CD1c-positive myeloid dendritic cell (primary cell): Measurements from ENCODE around the gene TANK.
"Not testable (repeated sequence)": the region's sequence is repeated elsewhere in the genome, so short reads cannot be mapped to it uniquely, and the experiment has no call there.

Experiments used
- DNase-seq: peaks from one replicate; pipeline ENCODE4 v3.0.0-alpha.2; 2016; ENCODE audit errors: extremely low spot score

TANK gene, protein sequence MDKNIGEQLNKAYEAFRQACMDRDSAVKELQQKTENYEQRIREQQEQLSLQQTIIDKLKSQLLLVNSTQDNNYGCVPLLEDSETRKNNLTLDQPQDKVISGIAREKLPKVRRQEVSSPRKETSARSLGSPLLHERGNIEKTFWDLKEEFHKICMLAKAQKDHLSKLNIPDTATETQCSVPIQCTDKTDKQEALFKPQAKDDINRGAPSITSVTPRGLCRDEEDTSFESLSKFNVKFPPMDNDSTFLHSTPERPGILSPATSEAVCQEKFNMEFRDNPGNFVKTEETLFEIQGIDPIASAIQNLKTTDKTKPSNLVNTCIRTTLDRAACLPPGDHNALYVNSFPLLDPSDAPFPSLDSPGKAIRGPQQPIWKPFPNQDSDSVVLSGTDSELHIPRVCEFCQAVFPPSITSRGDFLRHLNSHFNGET

DNA sequence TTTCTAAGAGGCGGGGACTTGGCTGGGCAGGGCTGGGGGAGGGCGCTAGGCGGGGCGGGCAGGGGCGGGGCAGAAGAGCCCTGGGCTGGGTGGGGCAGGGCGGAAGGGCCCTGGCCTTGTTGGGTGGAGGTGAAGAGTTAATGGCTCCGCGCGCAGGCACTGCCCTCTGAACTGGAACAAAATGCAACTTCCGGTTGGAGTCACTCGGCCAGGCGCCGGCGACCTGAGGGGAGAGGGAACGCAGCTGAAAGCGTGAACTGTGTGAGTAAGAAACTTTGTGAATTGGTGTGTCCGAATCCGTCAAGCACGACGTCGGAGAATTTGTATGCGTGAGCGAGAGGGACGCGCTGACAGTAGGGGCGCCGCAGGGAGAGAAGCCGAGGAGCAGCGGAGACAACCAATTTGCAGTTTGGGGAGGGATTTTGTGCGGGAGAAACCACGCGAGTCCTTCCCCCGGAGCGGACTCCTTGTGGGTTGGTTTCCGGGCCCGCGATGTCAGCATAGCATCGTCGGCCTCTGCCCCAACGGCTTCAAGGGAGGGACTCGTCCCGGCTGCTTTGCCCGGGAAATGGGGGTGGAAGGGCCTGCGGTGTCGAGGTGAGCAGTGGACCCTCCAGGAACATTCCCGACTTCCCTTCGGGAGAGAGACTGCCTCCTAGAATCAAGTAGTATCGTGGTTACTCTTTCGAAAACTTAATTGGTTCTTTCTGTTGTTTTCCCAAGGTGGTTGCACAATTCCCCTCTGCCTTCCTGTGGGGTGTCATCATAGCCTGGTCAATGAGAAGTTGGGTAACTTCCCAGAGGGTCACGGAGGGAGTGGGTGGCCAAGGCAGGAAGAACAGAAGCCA, at the start of gene TANK:
TSS of gene TANK (plus strand) at position 203 of the 848 bp plus-strand sequence. CDS start 19,235 bp downstream, outside the sequence.
- peak; percentile 98 for DNase-seq

DNA sequence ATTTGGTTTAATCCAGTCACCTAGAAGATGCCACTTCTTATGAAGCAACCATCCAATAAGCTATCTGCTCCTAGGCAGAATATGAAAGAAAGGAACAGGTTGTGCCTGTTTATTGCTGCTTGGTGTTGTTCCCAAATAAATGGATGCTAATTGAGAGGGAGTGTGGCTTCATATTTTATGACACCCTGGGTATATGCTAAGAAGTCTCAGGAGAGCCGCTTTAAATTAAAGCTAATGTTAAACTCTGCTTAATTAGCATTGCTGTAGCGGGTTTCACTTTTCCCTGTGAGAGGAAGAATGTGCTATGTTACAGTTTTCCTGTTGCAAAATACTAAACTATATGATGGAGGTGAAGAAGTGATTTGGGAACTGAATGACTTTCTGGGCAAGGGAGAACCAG, 48.7 kb upstream of the TANK start:
- DNase-seq: no peak

DNA sequence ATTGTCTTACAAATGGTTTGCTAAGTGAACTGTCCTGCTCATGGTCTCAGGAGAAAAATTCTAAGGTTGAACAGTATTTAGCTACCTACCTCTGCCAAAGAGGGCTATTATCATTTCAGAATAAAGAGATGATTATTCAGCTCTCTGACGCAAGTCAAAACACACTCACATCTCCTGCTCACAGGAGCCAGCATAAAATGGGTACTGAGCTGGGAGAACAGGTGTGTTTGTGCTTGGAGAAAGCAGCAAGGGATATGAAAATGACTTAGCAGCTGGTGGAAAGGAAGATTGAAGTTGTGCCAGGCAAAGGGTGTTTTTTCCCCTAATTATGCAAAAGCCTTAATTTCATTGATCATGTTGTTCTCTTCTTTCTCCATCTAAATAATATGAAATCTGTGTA, 47.3 kb upstream of the TANK start:
- no peak for DNase-seq

DNA sequence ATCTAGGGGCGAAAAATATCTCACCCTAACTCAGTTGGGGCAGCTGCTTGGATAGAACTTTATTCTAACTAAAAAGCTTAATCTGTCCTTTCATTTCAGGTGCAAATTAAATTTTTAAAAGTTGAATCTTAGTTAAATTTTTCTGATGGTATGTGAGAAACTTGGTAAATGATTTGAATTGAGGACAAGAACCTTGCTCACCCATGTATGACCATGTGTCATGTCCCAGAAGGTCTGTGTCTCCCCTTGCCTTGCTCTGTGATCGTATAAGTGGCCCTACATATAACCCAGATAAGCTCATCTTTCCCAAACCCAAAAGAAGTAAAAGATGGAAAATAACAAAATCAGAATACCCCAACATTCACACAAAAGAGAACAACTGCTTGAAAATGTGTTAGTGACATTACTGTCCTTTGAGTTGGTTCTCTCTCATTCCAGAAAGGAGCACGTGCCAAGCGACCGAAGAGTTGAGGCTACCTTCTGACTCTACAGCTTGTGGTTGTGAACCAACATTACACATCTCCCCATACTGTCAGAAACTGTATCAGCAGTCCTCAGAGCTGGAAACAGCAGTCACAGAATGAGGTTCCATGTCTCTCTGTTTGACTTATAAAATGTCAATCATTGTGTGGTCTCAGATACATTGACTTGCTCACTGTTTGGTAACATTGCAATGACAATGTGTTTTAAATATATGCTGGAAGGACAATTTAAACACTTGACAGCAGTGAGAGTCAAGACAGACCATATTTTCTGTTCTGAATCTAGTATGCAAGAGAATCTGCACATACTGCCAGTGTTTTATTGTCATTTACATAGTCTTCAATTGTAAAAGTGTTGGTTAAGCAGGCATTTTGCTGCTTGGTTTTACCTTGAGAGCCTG, 46.3 kb upstream of the TANK start:
- no peak for DNase-seq

DNA sequence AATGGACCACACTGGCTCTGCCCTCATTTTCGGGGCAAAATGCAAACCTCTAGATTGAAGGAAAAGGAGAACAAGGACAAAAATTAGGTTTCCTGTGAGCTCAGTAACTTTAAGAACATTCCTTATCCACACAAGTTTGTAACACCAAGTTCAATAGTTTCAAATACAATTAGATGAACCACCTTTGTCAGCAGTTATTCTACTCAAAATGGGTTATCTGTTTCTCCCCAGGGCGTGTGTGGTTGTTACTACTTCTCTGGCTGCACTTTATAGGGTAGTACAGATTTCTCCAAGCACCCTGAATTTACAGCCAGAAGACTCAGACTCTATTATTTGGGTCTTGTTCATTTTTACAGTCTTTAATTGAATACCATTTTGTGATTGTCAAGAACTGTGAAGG, 45.0 kb upstream of the TANK start:
- DNase-seq: no peak

DNA sequence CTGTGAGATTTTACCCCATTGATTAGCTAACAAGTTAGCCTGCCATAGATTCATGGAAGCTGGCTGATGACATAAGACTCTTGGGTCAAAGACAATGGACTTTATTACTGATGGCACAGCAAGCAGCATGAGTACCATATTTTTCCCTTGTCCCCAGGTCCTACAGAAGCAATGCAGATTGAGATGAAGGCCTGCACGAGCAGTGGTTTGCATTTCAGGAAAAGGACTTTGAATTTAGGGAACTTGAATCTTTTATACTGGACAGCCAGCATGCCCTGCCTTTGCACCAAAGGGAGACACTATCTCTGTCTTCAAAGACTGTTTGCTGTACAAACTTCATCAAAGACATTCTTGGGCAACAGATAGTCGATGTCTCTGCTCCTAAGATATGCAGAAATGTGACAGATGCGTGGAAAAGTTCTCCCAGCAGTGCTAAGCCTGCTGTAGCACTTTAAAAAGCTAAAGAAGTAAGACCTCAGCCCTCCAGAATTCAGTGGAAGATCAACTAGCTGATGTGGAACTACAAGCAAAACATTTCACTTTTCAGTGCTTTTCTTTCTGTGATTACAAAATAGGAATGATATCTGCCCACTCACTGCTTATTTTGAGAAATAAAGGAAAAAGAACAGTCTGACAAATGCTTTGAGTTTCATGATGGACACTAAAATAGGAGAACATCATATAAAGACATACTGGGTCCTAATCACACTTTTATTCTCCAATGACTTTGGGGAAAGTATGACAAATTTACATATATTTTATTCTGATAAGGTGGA, 44.4 kb upstream of the TANK start:
- peak; percentile 26 for DNase-seq

DNA sequence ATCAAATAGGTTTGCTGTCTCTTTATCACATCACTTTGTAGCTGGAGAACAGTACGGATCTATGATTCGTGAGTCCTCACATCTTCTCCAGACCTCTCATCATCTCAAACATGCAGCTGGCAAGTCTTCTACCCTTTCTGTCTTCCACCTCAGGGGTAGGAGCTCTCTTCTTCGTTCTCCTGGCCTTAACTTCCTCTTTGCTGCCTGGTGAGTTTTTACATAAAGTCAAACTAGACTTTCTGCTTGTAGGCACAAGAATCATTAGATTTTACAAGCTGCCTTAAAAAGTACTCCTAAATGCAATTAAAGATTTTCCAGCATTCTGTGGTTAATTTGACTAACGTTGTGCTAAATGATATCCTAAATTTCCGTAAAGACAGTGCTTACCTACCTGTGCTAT, 43.7 kb upstream of the TANK start:
- DNase-seq: peak; percentile 27

DNA sequence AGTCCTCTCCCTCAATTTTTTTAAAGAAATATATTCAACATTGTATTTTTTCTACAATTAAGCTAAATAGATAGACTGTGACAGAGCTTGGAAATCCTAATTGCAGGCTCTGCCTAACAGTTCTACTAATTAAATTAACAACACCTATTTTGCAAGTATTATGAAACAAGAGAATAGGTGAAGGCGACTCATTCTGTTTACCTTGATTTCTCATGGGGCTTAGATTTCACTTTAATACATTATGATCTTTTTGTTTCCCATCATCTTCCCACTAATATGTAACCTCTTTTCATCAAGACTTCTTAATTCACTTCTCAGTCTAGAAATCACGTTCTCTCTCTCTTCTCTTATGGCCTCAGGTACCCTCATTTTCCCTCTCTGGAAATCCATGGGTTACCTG, 42.7 kb upstream of the TANK start:
- no peak for DNase-seq

DNA sequence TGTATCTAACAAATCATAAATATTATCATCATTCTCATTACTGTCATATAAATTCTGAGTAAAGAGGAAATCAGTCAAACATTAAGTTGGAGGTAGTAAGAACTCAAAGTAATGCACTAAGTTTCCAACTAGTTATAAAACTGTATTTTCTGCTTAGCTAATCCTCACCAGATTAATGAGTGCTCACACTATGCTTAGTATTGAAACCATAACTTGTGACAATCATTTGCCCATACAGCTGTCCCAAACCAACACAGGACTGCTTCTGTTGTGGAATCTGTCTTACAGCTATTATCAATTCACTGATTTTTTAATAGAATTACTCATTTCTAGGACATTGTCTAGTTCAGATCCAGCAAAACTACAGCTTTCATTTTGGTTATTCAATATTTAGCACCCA, 41.5 kb upstream of the TANK start:
- no peak for DNase-seq

DNA sequence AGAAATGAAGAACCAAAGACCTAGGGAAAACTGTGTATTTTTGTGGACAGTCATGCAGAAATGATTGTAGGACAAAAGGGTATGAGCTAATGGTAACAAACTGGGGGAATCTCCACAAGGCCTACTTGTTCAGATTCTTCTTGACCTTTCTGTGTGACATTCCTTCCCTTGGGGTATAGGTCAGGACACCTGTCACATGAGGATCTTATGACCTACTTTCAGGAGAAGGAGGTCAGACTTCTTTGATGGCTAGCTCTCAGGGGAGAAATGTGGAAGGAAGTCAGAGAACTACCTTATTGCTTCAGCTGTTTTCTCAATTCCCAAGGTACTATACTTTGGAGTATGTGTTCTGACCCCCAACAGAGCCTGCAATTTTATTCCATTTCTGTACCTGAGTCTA, 40.7 kb upstream of the TANK start:
- no peak for DNase-seq

DNA sequence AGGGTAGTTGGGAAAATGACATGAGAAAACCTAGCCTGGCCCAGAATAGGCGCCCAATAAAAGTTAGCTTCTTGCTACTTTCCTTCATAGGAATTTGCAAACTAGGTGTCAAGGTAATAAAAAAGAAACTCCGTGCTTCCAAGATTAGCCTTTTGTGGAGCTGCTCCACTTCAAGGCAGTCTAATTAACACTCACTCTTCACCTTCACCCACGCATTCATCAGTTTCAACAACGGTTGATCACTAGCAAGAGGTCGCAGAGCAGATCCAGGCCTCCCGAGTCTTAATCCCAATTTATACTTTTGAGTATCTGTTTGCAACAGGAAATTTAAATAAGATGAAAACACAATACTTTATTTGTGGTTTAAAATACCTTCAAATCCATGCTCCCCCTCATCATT, 39.5 kb upstream of the TANK start:
- no peak for DNase-seq

DNA sequence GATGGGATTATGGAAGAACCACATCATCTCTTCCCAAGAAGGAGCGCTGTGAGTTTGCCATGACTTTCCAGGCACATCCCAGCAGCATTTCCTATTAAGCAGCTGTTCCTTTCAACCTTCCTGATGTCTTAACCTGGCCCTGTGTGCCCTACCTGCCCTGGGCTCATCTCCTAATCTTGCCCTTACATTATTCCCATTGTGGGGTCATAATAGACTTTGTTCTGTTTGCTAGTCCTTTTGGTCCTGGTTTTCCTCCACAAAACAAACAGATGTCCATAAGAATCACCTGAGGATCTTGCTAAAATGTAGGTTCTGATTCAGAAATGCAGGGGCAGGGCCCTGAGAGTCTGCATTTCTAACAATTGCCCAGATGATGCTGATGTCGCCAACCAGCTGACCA, 38.6 kb upstream of the TANK start:
- no peak for DNase-seq

DNA sequence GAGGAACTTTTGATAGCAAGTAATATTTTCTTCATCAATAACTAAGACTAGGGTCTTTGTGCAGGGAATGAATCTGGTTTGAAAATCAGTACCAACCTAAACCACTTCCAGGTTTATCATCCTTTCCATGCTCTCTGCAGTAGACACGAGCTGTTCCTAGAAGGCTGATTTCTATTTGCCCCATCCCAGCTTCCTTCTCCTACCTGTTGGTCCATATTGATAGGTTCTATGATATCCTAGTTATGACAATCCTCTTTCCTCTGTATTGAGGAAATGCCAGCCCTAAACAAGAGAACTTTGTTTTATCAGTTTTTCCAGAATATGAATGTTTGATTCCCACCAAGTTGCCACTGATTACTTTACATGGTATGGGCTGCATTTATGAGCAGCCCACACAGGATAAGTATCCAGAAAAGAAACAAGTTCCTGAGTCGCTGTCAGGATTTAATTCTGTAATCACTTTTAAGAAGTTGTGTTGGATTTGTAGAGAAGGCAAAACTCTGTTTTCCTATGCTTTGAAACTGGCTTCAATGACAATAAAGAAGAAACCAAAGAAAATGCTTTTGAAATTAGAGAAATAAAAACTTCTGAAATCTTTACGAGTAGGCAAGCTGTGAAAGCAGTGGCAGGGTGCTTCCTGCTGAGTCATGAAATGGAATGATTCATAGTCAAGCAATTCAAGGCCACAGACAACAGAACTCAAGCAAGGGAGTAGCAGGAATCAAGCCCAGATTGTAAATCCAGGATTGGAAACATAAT, 37.3 kb upstream of the TANK start:
- peak; percentile 71 for DNase-seq

DNA sequence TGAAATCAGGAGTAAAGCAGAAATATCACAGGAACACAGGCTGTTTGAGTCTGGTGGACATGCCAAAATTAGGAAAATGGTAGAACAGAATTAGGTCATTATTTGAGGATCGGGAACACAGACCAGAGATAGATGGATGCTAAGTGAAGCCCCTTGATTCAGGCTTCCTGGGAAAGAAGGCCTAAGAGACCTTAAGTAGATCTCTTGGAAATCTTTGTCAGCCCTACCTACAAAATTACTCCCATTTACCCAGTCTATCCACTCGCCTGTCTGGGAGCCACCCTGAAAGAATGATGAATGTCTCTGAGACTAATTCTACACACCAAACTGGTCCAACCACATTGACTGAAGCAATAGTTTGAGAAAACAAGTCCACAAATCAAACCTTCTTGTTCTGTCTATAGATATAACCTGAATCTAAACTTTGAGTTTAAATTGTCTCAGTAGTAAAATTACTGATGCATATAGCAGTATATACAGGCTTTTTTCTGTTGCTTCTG, 36.6 kb upstream of the TANK start:
- no peak for DNase-seq

DNA sequence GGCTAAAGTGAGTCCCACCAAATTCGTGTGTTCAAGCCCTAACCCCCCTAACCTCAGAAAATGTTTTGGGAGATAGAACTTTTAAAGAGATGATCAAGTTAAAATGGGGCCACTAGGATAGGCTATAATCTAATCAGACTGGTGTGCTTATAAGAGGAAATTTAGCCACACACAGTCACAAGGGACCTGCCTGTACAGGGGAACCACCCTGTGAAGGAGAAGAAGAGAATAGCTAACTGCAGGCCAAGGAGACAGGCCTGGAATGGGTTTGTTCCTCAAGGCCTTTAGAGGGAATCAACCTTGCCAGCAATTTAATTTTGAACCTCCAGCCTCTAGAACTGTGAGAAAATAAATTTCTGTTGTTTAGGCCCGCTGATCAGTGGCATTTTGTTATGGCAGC, 36.0 kb upstream of the TANK start:
- DNase-seq: peak; percentile 50

DNA sequence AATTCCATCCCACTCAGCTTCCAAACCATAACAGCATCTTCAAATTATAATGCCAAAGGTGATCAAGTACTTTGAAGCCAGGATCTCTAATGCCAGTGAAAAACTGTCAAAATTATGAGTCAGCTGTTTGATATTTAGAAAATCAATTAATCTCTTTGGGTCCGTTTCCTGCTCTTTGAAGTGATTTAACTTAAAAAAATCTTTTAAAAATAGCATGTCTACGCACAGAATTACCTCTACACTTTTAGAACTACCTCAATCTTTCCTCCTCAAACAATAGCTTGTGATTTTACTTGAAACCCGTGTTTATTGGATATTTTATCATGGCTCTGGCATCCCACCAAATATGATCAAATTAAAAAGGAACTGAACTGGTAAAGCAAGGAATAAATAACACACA, 31.3 kb upstream of the TANK start:
- no peak for DNase-seq

DNA sequence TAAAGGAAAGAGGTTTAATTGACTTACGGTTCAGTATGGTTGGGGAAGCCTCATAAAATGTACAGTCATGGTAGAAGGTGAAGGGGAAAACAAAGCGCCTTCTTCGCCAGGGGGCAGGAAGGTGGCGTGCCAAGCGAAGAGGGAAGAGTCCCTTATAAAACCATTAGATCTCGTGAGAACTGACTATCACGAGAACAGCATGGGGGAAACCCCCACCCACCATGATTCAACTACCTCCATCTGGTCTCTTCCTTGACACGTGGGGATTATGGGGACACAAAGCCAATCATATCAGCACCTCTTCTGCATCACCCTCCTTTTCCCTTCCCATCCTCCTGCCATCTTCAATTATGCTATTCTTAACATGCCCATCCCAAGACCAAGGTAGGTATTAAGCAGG, 29.9 kb upstream of the TANK start:
- DNase-seq: no peak

DNA sequence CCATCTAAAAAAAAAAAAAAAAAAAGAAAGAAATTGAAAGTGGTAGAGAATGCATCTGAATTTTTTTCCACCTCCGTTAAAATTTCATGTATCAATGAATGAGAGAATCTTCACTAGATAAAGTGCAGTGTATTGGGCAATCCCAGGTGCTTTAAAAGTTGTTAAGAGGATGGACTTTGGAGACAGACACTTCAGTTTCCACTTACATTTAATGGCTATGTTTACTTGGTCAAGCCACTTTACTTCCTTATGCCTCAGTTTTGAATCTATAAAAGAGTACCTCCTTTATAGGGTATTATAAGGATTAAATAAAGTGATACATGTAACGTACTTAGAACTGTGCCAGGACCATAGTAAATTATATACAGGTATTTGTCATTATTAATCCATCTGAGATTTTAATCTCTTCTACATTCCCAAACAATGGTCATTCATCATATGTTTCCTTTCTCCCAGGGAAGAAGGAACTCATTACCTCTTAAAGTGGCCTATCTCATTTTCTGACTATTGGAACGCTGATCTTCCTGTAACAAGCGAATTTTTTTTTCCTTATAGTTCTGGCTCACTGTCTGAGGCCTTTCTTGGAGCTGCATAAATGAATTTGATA, 29.1 kb upstream of the TANK start:
- no peak for DNase-seq

DNA sequence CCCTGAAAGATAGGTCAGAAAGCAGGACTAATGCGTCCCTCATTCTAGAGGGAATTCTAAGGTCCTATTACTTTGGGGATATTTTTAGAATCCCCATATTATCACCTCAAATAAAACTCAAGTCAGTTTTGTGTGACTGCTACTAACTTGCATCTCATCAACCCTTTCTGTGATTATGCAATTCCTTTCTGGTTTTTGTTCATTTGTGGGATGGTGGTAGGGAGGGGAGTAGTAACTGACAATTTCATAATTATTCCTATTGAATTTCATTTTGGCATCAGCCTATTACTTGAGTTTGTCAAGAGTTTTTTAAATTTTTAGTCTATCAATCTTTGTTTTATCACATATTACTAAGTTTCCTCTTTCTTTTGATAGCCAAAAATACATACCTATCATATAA, 28.4 kb upstream of the TANK start:
- DNase-seq: no peak

DNA sequence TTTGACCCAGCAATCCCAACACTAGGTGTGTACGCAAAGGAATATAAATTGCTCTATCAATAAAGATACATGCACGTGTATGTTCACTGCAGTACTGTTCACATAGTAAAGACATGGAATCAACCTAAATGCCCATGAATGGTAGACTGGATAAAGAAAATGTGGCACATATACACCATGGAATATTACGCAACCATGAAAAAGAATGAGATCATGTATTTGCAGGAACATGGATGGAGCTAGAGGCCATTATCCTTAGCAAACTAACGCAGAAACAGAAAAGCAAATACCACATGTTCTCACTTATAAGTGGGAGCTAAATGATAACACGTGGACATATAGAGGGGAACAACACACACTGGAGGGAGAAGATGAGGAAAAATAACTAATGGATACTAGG, 27.8 kb upstream of the TANK start:
- DNase-seq: not testable (repeated sequence)
